Stimulated activated CD8-positive, alpha-beta memory T cell treated with anti-CD3 and anti-CD28 coated beads, Interleukin-4, amount 100 ng/mL, for 4 hours (primary cell): ENCODE measurements around the gene AGAP1.

ENCODE experiments used
- DNase-seq, 2 donors: peaks; one replicate each; pipeline ENCODE4 v3.0.0-alpha.2; 2020; ENCODE audit warnings: low read depth in 2 of 2, low spot score in 1 of 2

Gene AGAP1

DNA sequence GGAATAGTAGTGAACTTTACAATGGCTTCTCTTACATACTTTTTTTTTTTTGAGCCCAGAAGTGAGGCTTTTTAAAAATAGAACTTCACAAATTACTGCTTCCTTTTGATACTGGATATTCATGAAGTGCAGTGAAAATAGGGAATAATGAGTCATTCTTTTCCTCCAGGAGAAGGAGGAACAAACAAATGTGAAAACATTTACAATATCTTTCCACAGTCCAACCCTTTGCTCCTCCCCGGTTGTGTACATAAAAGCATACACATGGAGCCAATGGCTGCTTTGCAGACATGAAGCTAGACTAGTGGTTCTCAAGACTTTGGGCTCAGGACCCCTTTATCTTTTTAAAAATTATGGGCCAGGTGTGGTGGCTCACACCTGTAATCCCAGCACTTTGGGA is 407.4 kb downstream of the AGAP1 start:
- DNase-seq, result no peak

DNA sequence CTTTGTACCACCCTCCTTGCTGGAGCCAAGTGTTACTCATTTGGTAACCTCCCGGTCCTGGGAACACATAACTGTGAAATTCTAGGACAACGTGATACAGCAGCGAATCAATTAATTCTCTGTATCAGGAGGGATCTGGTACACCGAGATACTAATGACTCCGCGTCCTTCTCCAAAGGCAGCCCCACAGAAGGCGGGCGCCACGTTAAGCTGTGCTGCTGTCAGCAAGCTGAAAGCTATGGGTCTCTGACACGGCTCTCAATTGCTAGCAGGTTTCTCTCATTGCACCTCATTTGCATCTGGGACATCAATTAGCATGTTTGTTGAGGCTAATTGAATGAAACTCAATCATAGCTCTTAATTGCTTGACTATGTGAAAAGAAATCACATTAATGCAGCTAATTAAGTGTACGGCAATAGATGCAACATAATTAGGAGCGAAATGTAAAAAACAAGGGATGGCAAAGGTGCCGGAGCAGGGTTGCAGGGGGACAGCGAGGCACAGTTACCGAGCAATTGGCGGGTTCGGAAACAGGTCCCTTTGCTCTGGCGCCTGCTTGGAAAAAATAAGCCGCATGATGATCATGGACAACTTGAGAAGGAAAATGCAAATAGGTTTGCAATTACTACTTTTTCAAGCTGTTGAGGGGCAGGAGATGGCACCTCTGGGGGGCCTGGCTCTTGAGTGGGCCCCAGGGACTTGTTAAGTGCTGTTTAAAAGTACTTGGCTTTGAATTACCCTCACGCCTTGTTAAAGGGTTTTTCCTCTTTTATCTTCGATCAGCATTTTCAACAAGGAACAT is 410.1 kb downstream of the AGAP1 start:
- DNase-seq, result no peak

- DNase-seq, result no peak
Measured at GRCh38 chr2:235904585-235904931, 410.7 kb downstream of the AGAP1 start.

GRCh38 chr2:235908826-235909225 is 415.0 kb downstream of the AGAP1 start:
- no peak for DNase-seq

DNA sequence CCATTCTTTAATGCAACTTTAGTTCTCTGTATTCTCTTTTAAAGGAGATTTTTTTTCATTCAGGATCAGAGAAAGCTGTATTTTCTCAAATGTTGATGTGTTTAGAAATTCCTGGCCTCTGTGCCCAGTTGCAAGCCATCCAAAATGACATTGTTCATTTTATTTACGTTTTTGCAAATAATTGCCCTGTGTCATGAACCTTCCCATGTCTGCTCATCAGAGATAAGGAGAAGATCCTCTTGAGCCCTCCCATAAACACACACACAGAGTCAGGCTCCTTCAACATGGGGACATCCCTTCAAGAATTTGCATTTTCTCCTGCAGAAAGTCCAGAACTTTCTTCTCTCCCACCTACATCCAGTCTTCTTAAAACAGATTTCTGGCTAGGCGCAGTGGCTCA is 415.5 kb downstream of the AGAP1 start:
- no peak for DNase-seq

DNA sequence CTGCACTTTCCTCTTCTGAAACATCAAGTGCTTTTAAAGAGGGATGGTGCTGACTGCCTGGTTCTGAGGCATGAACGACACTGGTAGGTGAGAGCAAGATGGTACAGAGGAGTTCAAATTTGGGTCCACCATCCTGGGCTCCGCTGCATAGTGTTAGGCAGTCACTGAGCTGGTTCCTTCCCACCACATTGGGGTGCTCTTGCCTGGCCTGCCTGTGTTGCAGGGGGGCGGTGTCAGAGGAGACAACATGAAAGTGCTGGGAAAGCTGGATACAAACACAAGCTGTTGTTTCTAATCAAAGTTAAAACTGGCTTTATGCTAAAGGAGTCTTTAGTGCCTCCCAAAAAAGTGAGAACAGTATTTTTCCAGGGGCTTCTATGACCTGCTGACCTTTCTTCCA is 416.2 kb downstream of the AGAP1 start:
- DNase-seq, result no peak

DNA sequence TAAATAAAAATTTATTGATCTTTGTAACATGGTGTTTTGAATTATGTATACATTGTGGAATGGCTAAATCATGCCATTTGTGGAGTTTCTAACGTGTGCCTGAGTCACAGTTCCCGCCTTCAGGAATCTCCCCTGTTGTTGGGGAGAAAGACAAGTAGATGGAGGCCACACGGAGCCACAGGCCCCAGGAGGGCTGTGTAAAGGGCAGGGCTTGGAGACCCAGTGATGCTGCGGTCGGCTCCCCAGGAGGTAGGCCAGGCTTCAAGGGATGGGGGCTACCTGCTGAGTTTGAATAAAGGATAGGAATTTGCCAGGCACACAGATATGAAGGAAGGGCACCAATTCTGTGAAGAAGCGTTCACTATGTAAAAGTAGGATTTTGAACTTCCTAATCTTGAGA is 417.3 kb downstream of the AGAP1 start:
- no peak for DNase-seq

GRCh38 chr2:235911633-235912233 is 417.9 kb downstream of the AGAP1 start:
- no peak for DNase-seq

- DNase-seq, result no peak
Measured at GRCh38 chr2:235914756-235915155, 420.9 kb downstream of the AGAP1 start.

DNA sequence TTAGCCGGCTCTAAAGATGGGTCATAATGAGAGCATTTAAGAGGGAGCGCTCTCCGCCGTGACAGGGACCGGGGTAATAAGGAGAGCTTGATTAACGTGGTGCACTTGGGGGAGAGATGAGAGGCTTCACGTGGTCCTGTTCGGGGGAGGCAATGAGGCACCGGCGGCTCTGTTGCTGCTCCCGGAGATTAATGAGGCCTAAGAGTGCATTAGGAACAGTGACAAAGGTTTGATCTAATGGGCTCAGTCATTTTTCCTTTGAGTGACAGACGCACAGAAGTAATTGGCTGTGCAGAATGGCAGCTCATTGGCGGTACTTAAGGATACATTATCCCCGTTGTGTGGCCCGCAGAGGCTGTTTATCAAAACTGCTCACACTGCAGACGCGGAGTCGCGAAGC is 423.7 kb downstream of the AGAP1 start:
- no peak for DNase-seq

GRCh38 chr2:235918876-235919275 is 425.0 kb downstream of the AGAP1 start:
- no peak for DNase-seq

DNA sequence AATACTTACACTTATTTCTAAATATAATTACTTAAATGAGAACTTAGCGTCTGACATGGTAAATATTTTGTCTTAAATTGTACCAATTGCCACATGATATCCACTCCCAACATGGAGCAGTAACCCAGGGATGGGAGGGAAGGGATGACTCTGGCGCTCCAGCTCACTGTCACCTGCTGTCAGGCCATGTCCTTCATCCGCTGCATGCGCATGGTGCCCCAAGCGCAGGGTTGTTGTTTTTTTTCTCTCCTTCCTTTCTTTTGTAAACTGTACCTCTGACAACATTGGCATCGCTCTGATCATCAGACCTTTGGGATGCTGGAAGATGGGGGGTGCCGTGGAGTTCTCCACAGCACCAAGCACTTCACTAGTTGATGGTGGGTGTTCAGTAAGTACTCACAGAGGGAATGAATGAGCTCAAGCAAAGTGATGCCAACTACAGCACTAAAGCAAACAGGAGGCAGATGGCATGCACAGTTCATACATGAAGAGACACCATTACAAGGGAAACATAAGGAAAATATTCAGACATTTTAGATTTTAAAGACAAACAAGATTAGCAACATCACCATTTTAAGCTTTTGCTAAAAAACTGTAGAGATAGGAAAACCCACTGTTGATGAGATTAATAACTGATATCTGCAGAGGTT is 426.5 kb downstream of the AGAP1 start:
- no peak for DNase-seq

- no peak for DNase-seq
Measured at GRCh38 chr2:235921508-235922191, 427.8 kb downstream of the AGAP1 start.

GRCh38 chr2:235922839-235923238 is 429.0 kb downstream of the AGAP1 start:
- DNase-seq, result no peak

- no peak for DNase-seq
Measured at GRCh38 chr2:235923859-235924674, 430.2 kb downstream of the AGAP1 start.

GRCh38 chr2:235924675-235925063 is 430.8 kb downstream of the AGAP1 start:
- DNase-seq, result no peak

GRCh38 chr2:235925250-235925919 is 431.5 kb downstream of the AGAP1 start:
- no peak for DNase-seq

DNA sequence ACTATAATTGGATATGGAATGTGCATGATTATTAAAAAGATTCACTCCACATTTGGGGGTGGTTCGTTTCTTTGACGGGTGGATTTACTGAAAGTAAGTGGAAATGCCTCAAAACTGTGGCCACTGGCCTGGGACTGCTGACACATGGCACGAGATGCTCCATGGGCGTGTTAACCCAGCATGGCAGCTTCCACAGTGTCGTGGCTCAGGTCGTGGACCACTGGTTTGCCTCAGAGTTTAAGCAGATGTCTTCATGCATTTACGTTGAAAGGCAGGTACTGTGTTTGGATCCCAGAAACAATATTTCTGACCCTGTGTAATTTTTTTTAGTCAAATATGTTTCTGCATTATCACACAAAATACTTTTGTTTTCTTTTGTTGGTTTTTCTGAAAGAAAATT is 432.4 kb downstream of the AGAP1 start:
- DNase-seq, result no peak

DNA sequence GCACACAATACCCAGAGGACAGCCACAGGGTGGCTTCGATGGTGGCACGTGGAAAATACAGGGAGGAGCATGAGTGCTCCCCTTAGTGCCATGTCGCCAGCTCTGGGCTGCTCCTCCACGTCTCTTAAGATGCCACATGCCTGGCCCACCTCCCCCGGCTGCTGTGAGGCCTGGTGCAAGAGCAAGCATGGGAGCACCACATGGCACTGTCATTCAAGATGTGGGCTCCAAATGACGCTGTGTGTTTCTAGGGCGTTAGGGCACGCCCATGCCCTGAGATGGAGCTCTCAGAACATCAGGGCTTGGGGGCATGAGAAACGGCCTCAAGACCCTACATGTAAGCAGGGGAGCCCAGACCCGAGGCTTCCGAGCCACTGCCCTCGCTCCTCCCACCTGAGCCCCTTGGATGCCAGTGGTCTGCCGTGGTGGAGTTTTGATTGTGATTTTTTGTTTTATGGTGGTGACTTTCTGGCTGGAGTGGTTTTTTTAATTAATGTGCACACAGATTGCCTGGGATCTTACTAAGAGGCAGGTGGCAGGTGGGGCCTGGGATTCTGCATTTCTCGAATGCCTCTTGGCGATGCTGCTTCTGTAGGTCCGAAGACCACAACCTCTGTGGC is 435.0 kb downstream of the AGAP1 start:
- no peak for DNase-seq

- DNase-seq, result no peak
Measured at GRCh38 chr2:235930701-235931100, 436.9 kb downstream of the AGAP1 start.
